ENCODE measurements around the gene COL1A1.

COL1A1 gene

GRCh38 chr17:50194934-50195865 lies 6.2 kb downstream of the COL1A1 start (continued):
- no peak for TF ChIP-seq ESRRG (CRISPR knock-in tag; IDR thresholded peaks at IDR 0.05)
- TF ChIP-seq ZNF8 (CRISPR knock-in tag; IDR thresholded peaks at IDR 0.05): no peak
- TF ChIP-seq ZNF70 (CRISPR knock-in tag; IDR thresholded peaks at IDR 0.05): no peak
- TF ChIP-seq, protein P1, sequence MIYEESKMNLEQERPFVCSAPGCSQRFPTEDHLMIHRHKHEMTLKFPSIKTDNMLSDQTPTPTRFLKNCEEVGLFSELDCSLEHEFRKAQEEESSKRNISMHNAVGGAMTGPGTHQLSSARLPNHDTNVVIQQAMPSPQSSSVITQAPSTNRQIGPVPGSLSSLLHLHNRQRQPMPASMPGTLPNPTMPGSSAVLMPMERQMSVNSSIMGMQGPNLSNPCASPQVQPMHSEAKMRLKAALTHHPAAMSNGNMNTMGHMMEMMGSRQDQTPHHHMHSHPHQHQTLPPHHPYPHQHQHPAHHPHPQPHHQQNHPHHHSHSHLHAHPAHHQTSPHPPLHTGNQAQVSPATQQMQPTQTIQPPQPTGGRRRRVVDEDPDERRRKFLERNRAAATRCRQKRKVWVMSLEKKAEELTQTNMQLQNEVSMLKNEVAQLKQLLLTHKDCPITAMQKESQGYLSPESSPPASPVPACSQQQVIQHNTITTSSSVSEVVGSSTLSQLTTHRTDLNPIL (CRISPR knock-in tag; IDR thresholded peaks at IDR 0.05; ENCODE audit: low read depth): no peak
- TF ChIP-seq PPARA (CRISPR knock-in tag; IDR thresholded peaks at IDR 0.05; ENCODE audit: borderline replicate concordance): no peak

GRCh38 chr17:50194140-50194933 lies 7.1 kb downstream of the COL1A1 start:
- ATAC-seq: no peak
- TF ChIP-seq SNAI2 (CRISPR knock-in tag; IDR thresholded peaks at IDR 0.05) (no peak), CSDC2 (CRISPR knock-in tag; IDR thresholded peaks at IDR 0.05) (no peak), ZFP30 (CRISPR knock-in tag; IDR thresholded peaks at IDR 0.05) (no peak), OSR1 (CRISPR knock-in tag; IDR thresholded peaks at IDR 0.05) (no peak), TSHZ2 (CRISPR knock-in tag; IDR thresholded peaks at IDR 0.05) (no peak), ESRRG (CRISPR knock-in tag; IDR thresholded peaks at IDR 0.05) (no peak), PATZ1 (CRISPR knock-in tag; IDR thresholded peaks at IDR 0.05; ENCODE audit: borderline replicate concordance) (no peak), BACH2 (CRISPR knock-in tag; IDR thresholded peaks at IDR 0.05; ENCODE audit: borderline replicate concordance) (no peak), CSRNP3 (CRISPR knock-in tag; IDR thresholded peaks at IDR 0.05) (no peak), ZNF565 (CRISPR knock-in tag; conservative IDR thresholded peaks at IDR 0.05; ENCODE audit: low read depth) (no peak), ZC3H10 (CRISPR knock-in tag; IDR thresholded peaks at IDR 0.05) (no peak), TOX (CRISPR knock-in tag; IDR thresholded peaks at IDR 0.05; ENCODE audit: borderline replicate concordance) (no peak), TCF4 (CRISPR knock-in tag; IDR thresholded peaks at IDR 0.05; ENCODE audit: borderline replicate concordance) (no peak), ARNTL (CRISPR knock-in tag; IDR thresholded peaks at IDR 0.05; ENCODE audit: borderline replicate concordance, low read depth) (no peak), ZFP3 (CRISPR knock-in tag; IDR thresholded peaks at IDR 0.05) (no peak), ISL1 (CRISPR knock-in tag; IDR thresholded peaks at IDR 0.05) (no peak)
- TF ChIP-seq, protein P2, sequence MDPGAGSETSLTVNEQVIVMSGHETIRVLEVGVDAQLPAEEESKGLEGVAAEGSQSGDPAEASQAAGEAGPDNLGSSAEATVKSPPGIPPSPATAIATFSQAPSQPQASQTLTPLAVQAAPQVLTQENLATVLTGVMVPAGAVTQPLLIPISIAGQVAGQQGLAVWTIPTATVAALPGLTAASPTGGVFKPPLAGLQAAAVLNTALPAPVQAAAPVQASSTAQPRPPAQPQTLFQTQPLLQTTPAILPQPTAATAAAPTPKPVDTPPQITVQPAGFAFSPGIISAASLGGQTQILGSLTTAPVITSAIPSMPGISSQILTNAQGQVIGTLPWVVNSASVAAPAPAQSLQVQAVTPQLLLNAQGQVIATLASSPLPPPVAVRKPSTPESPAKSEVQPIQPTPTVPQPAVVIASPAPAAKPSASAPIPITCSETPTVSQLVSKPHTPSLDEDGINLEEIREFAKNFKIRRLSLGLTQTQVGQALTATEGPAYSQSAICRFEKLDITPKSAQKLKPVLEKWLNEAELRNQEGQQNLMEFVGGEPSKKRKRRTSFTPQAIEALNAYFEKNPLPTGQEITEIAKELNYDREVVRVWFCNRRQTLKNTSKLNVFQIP (CRISPR knock-in tag; IDR thresholded peaks at IDR 0.05; ENCODE audit: borderline replicate concordance, low read depth): no peak
- TF ChIP-seq, protein P1 (CRISPR knock-in tag; IDR thresholded peaks at IDR 0.05; ENCODE audit: low read depth): no peak

All from SK-N-SH treated with all-trans-retinoic acid at 6 μM for 48 hours (cell line).